Cardiac fibroblast (primary cell): ENCODE results near the gene PDS5B.
A peak's percentile ranks its signal among the peaks of the same experiment; 100 is the strongest.

Experiments used
- DNase-seq, 2 donors: peaks; one replicate each; pipeline versions ENCODE4 v3.0.0 to v3.0.0-alpha.2; 2010; ENCODE audit warnings: low read depth in 2 of 2
- H3K4me3 ChIP-seq, 2 donors: replicated peaks in 1 of 2; 1 replicate in 1 of 2; 2 replicates in 1 of 2; pipeline ENCODE4 v1.5.1; 2011; ENCODE audit warnings: low read depth in 2 of 2, low read length in 2 of 2, mild to moderate bottlenecking in 2 of 2, moderate library complexity in 1 of 2
- TF ChIP-seq, protein P1 (sequence below): IDR thresholded peaks from one replicate; pipeline ENCODE4 v1.5.1; 2011; ENCODE audit warnings: low read depth, mild to moderate bottlenecking, low read length, inconsistent platforms

PDS5B gene

GRCh38 chr13:32663660-32664059 lies 77.4 kb downstream of the PDS5B start:
- no peak overlapping the region for H3K4me3 ChIP-seq
- TF ChIP-seq, protein P1, sequence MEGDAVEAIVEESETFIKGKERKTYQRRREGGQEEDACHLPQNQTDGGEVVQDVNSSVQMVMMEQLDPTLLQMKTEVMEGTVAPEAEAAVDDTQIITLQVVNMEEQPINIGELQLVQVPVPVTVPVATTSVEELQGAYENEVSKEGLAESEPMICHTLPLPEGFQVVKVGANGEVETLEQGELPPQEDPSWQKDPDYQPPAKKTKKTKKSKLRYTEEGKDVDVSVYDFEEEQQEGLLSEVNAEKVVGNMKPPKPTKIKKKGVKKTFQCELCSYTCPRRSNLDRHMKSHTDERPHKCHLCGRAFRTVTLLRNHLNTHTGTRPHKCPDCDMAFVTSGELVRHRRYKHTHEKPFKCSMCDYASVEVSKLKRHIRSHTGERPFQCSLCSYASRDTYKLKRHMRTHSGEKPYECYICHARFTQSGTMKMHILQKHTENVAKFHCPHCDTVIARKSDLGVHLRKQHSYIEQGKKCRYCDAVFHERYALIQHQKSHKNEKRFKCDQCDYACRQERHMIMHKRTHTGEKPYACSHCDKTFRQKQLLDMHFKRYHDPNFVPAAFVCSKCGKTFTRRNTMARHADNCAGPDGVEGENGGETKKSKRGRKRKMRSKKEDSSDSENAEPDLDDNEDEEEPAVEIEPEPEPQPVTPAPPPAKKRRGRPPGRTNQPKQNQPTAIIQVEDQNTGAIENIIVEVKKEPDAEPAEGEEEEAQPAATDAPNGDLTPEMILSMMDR = no peak

GRCh38 chr13:32666990-32667571 lies 80.8 kb downstream of the PDS5B start:
- TF ChIP-seq, protein P1 = no peak
- H3K4me3 ChIP-seq = no peak overlapping the region
- DNase-seq = no peak

More at GRCh38 chr13:32663660-32664059, 77.4 kb downstream of the PDS5B start:
- no peak for DNase-seq

GRCh38 chr13:32669030-32669646 lies 82.9 kb downstream of the PDS5B start:
- no peak overlapping the region for H3K4me3 ChIP-seq
- DNase-seq = peak; percentile 73 to 76
- TF ChIP-seq, protein P1 = peak; percentile 71

DNA sequence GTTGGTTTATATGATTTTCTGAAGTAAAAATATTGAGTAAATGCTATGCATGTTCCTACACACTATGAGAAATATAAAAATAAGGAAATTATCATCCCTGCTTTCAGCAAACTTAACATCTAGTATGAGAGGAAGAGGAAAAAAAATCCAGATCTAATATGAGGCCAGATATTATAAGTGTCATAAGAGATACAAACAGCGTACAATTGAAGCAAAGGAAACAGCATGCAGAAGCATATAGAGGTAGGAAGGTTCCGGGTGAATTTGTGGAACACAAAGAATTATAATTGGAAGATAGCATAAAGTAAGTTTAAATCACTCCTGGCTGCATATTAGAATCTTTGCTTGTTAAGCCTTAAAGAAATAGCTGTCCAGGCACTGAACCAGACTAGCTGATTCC lies 88.3 kb downstream of the PDS5B start:
- no peak for DNase-seq
- TF ChIP-seq, protein P1 = no peak
- no peak overlapping the region for H3K4me3 ChIP-seq

- peak in 1 of 2 donors; percentile 60 for DNase-seq
- H3K4me3 ChIP-seq = no peak overlapping the region
- TF ChIP-seq, protein P1 = no peak
Measured at GRCh38 chr13:32676242-32676641, 90.0 kb downstream of the PDS5B start.

DNA sequence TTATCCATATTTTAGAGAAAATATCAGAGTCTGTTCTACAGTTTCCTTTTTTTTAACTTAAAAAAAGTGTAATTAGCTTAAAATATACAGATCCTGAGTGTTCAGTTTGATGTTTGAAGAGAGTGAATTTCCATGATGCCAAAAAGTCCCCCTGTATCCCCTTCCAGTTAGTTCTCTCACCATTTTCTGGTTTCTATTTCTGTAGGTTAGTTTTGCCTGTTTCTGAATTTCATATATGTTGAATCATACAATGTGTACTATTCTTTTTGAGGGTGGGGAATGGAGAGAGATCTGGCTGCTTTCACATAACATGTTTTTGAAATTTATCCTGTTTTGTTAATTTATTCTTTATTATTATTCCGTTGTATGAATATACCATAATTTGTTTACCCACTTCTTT lies 95.9 kb downstream of the PDS5B start:
- no peak overlapping the region for H3K4me3 ChIP-seq
- no peak for DNase-seq
- TF ChIP-seq, protein P1 = no peak
